B cell (primary cell): ENCODE measurements around the gene STK17A. TPM values are rescaled to one million over a fixed set of nuclear protein-coding genes. Genes with fewer than 3 reads are reported as not detected.

ENCODE experiments used
- ATAC-seq: fragments of 200-7000 bp; cut with Tn5 transposase; one replicate; pipeline ENCODE4 v1.10.0; 2021; ENCODE audit warnings: low read depth, mild to moderate bottlenecking, moderate number of reproducible peaks, moderate library complexity
- CTCF ChIA-PET: fragments of 350-600 bp; sonication (Branson Sonifier 250); formaldehyde crosslinking; loops from one replicate; lab custom pipeline; 2021; ENCODE audit warnings: antibody characterized with exemption, inconsistent platforms; lab: Charles Lee
- POLR2A ChIA-PET: fragments of 350-600 bp; sonication (Branson Sonifier 250); formaldehyde crosslinking; loops from one replicate; lab custom pipeline; 2021; ENCODE audit warnings: antibody characterized with exemption; lab: Charles Lee
- DNase-seq: peaks from one replicate; pipeline ENCODE4 v3.0.0; 2013
- H2AFZ ChIP-seq: 2 replicates; pipeline ENCODE4 v1.6.1; 2012; ENCODE audit warnings: mild to moderate bottlenecking, low read depth, low read length; ENCODE audit not compliant: insufficient read depth, poor library complexity, severe bottlenecking
- H3K27ac ChIP-seq, 2 donors: 1 replicate in 1 of 2; 2 replicates in 1 of 2; pipeline ENCODE4 v1.5.1; 2012 to 2013; ENCODE audit warnings: low read length in 2 of 2, mild to moderate bottlenecking in 2 of 2, moderate library complexity in 1 of 2
- H3K27me3 ChIP-seq, 4 experiments: fragments of 200-600 bp in 1 of 4; sonication (generic) in 1 of 4; replicated peaks in 1 of 4; 1 replicate in 2 of 4; 2 replicates in 2 of 4; pipeline versions ENCODE4 v1.6.1 to v1.7.0; 2013 to 2016; ENCODE audit warnings: low read length in 3 of 4, mild to moderate bottlenecking in 2 of 4, mixed read lengths in 1 of 4, moderate library complexity in 1 of 4; ENCODE audit not compliant: insufficient read depth in 4 of 4, control insufficient read depth in 3 of 4; ENCODE audit errors: control extremely low read depth in 1 of 4
- H3K36me3 ChIP-seq, 2 experiments: replicated peaks in 1 of 2; 1 replicate in 1 of 2; 2 replicates in 1 of 2; pipeline versions ENCODE4 v1.6.1 to v1.7.1; 2013; ENCODE audit warnings: low read length in 1 of 2; ENCODE audit not compliant: insufficient read depth in 2 of 2, control insufficient read depth in 1 of 2; ENCODE audit errors: control extremely low read depth in 1 of 2, extremely low read depth in 1 of 2
- H3K4me1 ChIP-seq, 2 donors: fragments of 200-600 bp in 1 of 2; sonication (generic) in 1 of 2; 1 replicate in 1 of 2; 2 replicates in 1 of 2; pipeline versions ENCODE4 v1.5.1 to v1.6.1; 2013 to 2017; ENCODE audit warnings: low read length in 2 of 2; ENCODE audit not compliant: control insufficient read depth in 2 of 2, insufficient read depth in 2 of 2
- H3K4me2 ChIP-seq: replicated peaks from 2 replicates; pipeline ENCODE3; 2012; ENCODE audit warnings: mild to moderate bottlenecking, low read depth, low read length; ENCODE audit not compliant: poor library complexity, severe bottlenecking
- H3K4me3 ChIP-seq, 5 experiments: fragments of 200-600 bp in 1 of 5; sonication (generic) in 1 of 5; 1 replicate in 3 of 5; 2 replicates in 2 of 5; pipeline versions ENCODE4 v1.5.1 to v1.7.0; 2011 to 2016; ENCODE audit warnings: low read length in 4 of 5, mild to moderate bottlenecking in 4 of 5, low read depth in 2 of 5, control low read depth in 1 of 5, moderate library complexity in 1 of 5; ENCODE audit not compliant: insufficient read depth in 1 of 5; ENCODE audit errors: control extremely low read depth in 1 of 5, extremely low read depth in 1 of 5
- H3K79me2 ChIP-seq: fragments of 200-600 bp; sonication (generic); one replicate; pipeline ENCODE4 v1.6.0; 2016; ENCODE audit warnings: low read length; ENCODE audit not compliant: control insufficient read depth, insufficient read depth
- H3K9ac ChIP-seq: fragments of 200-600 bp; sonication (generic); 2 replicates; pipeline ENCODE4 v1.6.1; 2017; ENCODE audit warnings: mild to moderate bottlenecking, low read length, moderate library complexity
- H3K9me3 ChIP-seq, 3 donors: one replicate each; pipeline versions ENCODE4 v1.6.1 to v1.7.1; 2013; ENCODE audit warnings: low read length in 2 of 3; ENCODE audit not compliant: control insufficient read depth in 2 of 3, insufficient read depth in 1 of 3; ENCODE audit errors: control extremely low read depth in 1 of 3
- H4K20me1 ChIP-seq: 2 replicates; pipeline ENCODE4 v1.6.0; 2012; ENCODE audit warnings: mild to moderate bottlenecking, low read length; ENCODE audit not compliant: insufficient read depth, control insufficient read depth, poor library complexity, severe bottlenecking
- H3K27ac Mint-ChIP-seq: one replicate; pipeline ENCODE4 v1.8.0; 2021; ENCODE audit warnings: mixed read lengths
- H3K27me3 Mint-ChIP-seq: one replicate; pipeline ENCODE4 v1.8.0; 2021; ENCODE audit warnings: mixed read lengths
- H3K4me1 Mint-ChIP-seq: one replicate; pipeline ENCODE4 v1.8.0; 2021; ENCODE audit warnings: mixed read lengths
- H3K4me3 Mint-ChIP-seq: one replicate; pipeline ENCODE4 v1.8.0; 2021; ENCODE audit warnings: mixed read lengths
- H3K9me3 Mint-ChIP-seq: one replicate; pipeline ENCODE4 v1.8.0; 2022; ENCODE audit warnings: mixed read lengths; ENCODE audit not compliant: insufficient read depth
- EZH2 ChIP-seq: IDR thresholded peaks from 2 replicates; pipeline ENCODE4 v1.6.1; 2012; ENCODE audit warnings: borderline replicate concordance, low read depth, mild to moderate bottlenecking, moderate library complexity, low read length; ENCODE audit not compliant: insufficient read depth, poor library complexity, severe bottlenecking
- WGBS: methylation state at CpG from one replicate; pipeline ENCODE4 v1.1.5; 2013; ENCODE audit warnings: missing lambda C conversion rate; ENCODE audit not compliant: insufficient coverage; 5-methylcytosine and 5-hydroxymethylcytosine counted together
- intact Hi-C: fragments of 100-400 bp; cut with micrococcal nuclease; formaldehyde crosslinking; loops from one replicate; pipeline ENCODE4 v1.10.0; 2022
- polyA plus RNA-seq: library from polyadenylated mRNA; depleted of rRNA; stranded (reverse); fragments of >200 nt; gene quantifications from 2 replicates; pipeline ENCODE4 v1.2.3, GENCODE V29; 2012
- total RNA-seq, 2 donors: library from RNA; stranded (reverse); fragments of 120-200 nt in 1 of 2; gene quantifications; 1 replicate in 1 of 2; 2 replicates in 1 of 2; pipeline versions ENCODE4 v1.2.3 to v1.2.4, GENCODE V29; 2013 to 2022
- TF ChIP-seq, protein P1 (sequence below): fragments of 200-600 bp; IDR thresholded peaks from one replicate; pipeline ENCODE4 v1.8.0; 2022; ENCODE audit warnings: antibody characterized with exemption, mild to moderate bottlenecking

STK17A gene
- total and polyA plus RNA-seq, 2 donors (not counting 1 experiment from before 2014, with no cell fraction given): 72.8 to 111 TPM

DNA sequence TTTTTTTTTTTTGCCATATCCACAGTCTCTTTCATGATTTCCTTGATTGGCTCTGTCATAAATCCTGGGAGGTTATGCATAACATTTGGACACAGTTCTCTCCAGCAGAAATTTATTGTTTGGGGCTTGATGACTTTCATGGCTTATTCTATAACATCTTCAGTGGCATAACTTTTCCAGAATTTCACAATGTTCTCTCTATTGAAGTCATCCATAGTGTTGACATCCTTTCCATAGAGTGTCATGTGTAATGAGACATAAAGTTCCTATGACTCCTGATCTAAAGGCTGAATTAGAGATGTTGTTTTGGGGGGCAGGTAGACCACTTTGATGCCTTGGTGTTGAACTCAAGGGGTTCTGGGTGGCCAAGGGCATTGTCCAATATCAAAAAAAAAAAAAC lies 36.7 kb upstream of the STK17A start:
- Histone ChIP-seq H3K36me3 (no peaks in the 10 kb centered on the region), H3K27me3 (peaks cover 0 to 5% (median 0%) of the 10 kb centered on the region in 4 experiments), H3K4me1 (no peaks in the 10 kb centered on the region), H3K9ac (no peak overlapping the region), H2AFZ (no peak overlapping the region), H3K27ac (no peak overlapping the region), H3K9me3 (peaks cover 0 to 3% (median 0%) of the 10 kb centered on the region in 3 donors), H3K4me3 (no peak overlapping the region), H4K20me1 (no peaks in the 10 kb centered on the region), H3K79me2 (no peaks in the 10 kb centered on the region), H3K4me2 (no peak overlapping the region)
- H3K27ac Mint-ChIP-seq: no peak overlapping the region
- no peak for TF ChIP-seq EZH2
- TF ChIP-seq, protein P1, sequence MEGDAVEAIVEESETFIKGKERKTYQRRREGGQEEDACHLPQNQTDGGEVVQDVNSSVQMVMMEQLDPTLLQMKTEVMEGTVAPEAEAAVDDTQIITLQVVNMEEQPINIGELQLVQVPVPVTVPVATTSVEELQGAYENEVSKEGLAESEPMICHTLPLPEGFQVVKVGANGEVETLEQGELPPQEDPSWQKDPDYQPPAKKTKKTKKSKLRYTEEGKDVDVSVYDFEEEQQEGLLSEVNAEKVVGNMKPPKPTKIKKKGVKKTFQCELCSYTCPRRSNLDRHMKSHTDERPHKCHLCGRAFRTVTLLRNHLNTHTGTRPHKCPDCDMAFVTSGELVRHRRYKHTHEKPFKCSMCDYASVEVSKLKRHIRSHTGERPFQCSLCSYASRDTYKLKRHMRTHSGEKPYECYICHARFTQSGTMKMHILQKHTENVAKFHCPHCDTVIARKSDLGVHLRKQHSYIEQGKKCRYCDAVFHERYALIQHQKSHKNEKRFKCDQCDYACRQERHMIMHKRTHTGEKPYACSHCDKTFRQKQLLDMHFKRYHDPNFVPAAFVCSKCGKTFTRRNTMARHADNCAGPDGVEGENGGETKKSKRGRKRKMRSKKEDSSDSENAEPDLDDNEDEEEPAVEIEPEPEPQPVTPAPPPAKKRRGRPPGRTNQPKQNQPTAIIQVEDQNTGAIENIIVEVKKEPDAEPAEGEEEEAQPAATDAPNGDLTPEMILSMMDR: no peak
- H3K4me1 Mint-ChIP-seq: no peaks in the 10 kb centered on the region
- no peak for DNase-seq
- ChIA-PET POLR2A (no interaction called here), CTCF (no interaction called here)
- peaks cover 39% of the 10 kb centered on the region for H3K27me3 Mint-ChIP-seq
- intact Hi-C loops: no loop called here
- ATAC-seq: no peak
- H3K4me3 Mint-ChIP-seq: no peak overlapping the region
- H3K9me3 Mint-ChIP-seq: peaks cover 3% of the 10 kb centered on the region

DNA sequence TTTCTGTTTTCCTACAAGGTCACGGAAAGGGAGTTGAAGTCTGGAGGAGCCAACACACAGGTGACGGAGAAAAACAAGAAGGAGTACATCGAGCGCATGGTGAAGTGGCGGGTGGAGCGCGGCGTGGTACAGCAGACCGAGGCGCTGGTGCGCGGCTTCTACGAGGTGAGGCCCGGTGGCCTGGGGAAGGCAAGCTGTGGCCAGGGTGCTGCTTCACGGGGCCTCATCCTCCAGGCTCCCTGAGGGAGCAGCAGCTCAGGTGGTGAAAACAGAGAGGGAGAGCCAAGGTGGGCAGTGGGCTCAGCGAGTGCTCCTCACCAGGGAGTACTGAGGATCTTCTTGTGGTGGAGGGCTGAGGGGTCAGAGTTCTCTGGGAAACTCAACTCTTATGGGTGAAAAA lies 32.5 kb upstream of the STK17A start:
- H3K4me2 ChIP-seq: no peak overlapping the region
- Mint-ChIP-seq H3K27ac (no peak overlapping the region), H3K4me1 (no peaks in the 10 kb centered on the region), H3K9me3 (peaks cover 3% of the 10 kb centered on the region), H3K4me3 (no peak overlapping the region), H3K27me3 (peaks cover 47% of the 10 kb centered on the region)
- ATAC-seq (no peak), DNase-seq (no peak)
- no peaks in the 10 kb centered on the region for H3K79me2 ChIP-seq
- H3K4me1 ChIP-seq: no peaks in the 10 kb centered on the region
- H4K20me1 ChIP-seq: no peaks in the 10 kb centered on the region
- ChIA-PET CTCF (no interaction called here), POLR2A (no interaction called here)
- H3K4me3 ChIP-seq: no peak overlapping the region
- no peak overlapping the region for H2AFZ ChIP-seq
- H3K27me3 ChIP-seq: peaks cover 0 to 5% (median 0%) of the 10 kb centered on the region in 4 experiments
- intact Hi-C loops: no loop called here
- H3K9me3 ChIP-seq: peaks cover 0 to 3% (median 0%) of the 10 kb centered on the region in 3 donors
- H3K9ac ChIP-seq: no peak overlapping the region
- H3K36me3 ChIP-seq: no peaks in the 10 kb centered on the region
- 95% methylated on average over 14 of the region's 16 CpGs for WGBS
- TF ChIP-seq, protein P1: no peak
- TF ChIP-seq EZH2: no peak
- no peak overlapping the region for H3K27ac ChIP-seq
